CD4-positive, alpha-beta T cell treated with Interleukin-15 for 4 hours (primary cell): ENCODE data around the gene PDZD2.

ENCODE experiments used
- DNase-seq: peaks from one replicate; pipeline ENCODE4 v3.0.0-alpha.2; 2020; ENCODE audit warnings: low spot score

The PDZD2 gene

DNA sequence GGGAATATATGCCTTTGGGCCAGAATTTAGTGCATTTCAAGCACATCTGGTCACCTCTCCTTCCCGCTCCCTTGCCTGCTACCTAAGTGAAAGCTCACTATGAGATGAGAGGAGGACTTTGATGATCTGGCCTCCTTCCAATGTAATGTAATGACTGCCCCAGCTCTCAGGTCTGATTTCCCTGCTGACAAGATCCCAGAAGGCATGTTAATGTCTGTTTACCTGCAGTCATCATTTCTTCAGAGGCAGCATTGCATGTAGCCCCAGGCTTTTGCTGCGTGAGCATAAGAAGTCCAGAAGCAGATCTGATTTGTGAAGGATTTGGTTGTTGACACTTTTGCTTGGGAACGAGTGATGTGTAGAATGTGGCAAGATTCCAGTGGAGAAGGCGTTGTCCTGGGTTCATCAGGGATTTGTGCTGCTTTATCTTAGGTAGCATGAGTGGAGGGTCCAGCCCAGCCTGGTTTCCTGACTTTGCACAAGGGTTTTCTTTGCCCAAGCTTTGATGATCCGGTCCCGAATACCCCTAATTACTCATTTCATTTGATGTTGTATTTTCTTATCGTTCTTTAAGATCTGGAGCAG is 342.5 kb downstream of the PDZD2 start:
- no peak for DNase-seq

DNA sequence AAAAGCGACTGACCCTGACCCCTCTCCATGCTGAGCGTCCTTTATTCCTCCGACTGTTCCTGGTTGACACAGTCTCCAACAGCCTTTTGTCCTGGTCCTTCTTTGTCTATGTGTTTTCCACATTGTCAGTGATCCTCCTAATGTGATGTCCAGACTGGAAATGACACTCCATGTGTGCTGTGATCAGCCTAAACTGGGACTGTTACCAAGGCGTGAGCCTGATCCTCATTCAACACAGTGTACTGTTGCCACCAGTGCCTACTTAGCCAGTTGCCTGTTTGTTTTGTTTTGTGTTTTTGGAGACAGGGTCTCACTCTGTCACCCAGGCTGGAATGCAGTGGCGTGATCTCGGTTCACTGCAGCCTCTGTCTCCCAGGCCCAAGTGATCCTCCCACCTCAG is 343.1 kb downstream of the PDZD2 start:
- no peak for DNase-seq

DNA sequence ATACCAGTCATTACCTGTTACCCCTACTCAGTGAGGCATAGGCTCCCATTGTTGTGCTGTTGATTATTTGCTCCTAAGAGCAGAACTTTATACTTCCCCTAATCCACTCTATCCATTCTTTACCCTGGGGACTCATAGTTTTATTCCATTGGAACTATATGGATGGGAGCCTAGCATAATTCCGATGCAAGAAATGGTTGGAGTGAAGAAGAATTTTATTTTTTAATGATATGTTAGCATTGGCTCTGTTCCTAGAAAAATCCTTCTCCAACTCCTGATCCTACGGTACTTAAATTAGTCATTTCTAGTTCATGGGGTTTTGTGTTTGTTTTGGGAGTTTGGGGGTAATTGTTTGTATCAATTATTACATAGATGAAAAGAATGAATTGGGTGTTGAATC is 343.7 kb downstream of the PDZD2 start:
- no peak for DNase-seq

DNA sequence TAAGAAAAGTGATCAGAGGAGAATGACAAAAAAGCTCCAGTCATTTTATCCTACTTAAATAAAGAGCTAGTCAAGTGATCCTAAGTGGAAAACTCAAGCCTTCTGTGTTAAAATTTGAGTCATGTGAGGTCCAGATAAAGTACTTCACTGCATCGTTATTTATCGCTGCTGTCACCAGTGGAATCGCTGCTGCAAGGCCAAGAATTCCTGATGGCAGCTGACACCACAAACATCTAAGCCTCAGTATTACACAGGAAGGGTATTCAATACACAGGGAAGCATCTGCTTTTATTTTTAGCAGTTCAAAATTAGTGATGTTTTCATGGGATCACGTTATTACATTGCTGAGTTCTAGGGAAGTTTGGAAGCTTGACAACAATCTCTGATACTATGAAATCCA is 344.9 kb downstream of the PDZD2 start:
- no peak for DNase-seq

DNA sequence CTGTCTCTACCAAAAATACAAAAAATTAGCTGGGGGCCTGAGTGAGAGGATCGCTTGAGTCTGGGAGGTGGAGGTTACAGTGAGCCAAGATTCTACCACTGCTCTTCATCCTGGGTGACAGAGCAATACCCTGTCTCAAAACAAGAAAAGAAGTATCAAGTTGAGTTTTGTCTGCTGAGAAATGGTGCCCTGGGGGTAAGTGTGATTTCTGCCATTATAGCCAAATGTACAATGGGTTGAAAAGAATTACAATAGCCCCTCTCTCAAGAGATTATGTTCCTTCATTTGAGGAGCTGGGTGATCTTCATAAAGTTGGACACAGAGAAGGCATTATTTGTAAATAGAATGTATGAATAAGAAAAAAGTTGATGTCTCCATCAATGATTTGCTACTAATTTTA is 345.8 kb downstream of the PDZD2 start:
- no peak for DNase-seq

DNA sequence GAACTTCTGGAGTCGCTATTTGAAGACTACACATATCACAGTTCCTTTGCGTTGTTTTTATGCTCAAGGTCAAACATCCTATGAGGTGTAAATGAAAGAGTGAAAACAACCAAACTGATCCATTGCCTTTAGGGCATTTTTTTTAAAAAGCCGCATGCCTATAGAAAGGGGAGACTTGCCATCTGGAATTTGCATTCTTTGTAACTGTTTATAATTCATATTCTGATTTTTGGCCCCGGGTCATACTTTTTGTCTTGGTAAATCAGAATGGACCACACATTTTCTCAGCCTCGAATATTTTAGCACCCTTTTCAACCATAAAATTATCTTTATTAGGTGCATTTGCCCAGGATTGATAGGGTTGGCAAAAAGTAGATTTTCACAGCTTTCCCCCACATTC is 347.2 kb downstream of the PDZD2 start:
- DNase-seq, result no peak

DNA sequence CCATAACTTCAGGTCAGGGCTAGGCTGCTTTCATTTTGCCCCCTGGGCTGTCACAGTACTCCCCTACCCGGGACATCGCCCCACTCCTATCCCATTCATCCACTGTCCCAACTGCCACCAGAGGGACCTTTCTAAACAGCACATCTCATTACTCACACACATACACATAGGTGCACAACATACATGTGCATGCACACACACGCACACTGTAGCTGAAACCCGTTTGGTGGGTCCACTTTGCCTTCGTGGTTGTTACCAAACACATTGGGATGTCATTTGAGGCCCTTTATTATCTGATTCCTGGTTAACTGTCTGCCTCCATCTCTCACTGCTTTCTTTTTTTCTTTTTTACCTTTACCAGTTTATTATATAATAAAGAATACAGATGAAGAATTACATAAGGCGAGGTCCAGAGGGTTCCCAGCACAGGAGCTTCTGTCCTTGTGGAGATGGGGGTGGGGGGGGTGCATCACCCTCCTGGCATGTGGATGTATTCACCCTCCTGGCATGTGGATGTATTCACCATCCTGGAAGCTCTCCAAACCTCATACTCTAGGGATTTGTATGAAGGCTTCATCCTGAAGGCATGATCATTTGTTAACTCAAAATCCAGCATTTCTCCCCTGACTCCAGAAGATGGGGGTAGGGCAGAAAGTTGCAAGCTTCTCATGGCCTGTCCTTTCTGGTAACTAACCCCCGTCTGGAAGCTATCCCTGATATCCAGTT is 349.2 kb downstream of the PDZD2 start:
- DNase-seq, result no peak

DNA sequence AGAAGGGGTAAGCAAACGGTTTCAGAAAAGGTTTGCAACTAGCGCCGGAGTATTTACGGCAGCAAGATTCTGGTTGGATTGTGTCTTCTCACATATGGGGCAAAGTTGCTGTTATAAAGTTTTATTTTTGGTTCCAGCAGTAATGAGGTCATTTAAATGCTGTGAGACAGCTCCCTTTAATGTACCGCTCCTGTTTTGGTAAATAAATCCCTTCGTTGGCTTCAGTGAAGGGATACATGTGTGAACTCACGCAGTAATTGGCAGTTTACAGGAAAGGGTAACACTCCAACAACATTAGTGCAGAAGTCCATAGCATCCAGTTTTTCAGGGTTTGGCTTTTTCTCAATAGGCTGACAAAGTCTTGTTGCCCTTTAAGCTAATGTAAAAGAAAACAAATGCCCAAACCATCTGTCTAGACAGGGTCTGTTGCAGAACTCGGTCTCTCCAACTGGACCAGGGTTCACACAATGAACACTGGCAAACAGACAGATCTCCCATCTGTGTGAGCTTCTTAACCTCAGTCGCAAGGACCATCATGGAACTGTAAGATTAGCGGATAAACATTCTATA is 351.2 kb downstream of the PDZD2 start:
- DNase-seq, result no peak

DNA sequence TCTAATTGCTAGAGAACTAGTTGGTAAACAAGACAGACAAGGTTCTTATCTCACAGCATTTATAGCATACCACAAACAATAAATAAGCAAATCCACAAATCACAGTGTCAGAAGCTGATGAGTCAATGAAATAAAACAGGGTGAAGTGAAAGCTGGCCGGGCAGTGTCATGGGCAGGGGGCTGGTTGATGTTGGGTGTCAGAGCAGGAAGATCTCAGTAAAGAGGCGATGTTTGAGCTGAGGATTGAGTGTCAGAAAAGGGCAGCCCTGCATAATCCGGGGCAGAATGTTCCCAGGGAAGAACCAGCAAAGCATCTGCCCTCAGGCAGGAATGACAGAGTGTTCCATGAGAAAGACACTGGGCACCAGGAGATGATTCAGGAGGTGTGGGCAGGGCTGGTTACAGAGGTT is 351.8 kb downstream of the PDZD2 start:
- DNase-seq, result no peak

DNA sequence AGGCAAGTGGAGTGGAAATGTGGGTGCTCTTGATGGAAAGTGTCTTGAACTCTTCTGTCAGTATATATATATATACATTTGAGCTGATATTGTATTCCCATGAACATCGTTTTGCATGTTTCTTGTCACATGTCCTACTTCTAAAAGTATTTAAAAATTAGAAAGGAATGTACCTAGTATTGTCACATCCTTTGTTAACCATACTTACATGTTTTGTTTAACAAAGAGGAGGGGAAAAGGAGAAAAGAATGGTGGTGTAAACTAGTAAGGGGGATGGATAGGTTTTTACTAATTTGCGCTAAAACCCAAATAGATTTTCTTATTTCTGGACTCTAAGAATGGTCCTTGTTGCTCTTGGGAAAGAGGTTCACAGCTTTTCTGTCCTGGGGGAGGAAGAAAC is 353.4 kb downstream of the PDZD2 start:
- DNase-seq, result no peak

DNA sequence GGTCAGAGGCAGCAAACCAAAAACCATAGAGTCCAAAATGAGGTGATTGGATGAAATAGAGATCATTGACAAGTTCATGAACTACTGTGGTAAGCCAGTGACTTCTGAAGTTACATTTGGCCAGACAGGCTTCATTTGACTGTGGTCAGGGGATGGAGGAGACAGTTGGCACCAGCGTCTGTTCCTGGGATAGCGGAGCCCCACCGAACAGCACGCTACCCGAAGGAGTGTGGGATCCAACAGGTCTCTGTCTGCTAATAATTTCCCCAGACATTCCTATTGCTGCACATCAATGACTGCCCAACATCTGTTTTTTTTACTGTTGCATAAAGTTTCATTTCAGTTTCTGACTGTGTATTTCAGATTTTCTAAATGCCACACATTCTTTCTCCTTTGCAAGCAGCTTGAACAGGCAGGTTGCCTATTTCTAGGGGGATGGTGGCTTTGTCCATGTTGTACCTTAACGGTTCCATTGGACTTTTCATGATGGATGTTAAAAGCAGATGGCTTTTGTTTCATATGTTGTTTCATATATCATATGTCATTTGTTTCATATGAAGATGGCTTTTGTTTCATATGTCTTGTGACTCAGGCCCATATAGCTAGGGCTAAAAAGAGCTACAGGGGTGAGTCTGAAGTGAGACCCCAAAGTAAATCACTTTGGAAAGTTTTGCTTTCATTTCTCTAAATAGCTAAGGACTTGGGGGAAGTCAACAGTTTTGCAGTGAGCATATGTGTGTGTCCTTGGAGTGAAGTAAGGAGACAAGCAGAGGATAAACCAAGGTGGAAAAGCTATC is 354.4 kb downstream of the PDZD2 start:
- no peak for DNase-seq

DNA sequence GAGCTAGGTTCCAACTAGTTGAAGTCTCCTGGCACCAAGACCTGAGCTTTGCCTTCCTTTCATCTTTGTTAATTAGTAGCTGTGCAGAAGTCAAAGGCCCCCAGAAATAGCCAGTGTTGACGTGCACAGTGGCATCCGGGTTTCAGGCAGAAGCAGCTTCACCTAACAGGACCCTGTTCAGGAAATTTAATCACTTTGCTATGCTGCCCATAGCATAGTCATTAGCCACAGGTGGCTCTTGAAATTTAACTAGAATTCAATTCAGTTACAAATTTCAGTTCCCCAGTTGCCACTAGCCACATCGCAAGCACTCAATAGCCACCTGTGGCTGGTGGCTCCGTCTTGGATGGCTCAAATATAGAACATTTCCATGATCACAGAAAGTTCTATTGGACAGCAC is 356.1 kb downstream of the PDZD2 start:
- DNase-seq, result no peak

DNA sequence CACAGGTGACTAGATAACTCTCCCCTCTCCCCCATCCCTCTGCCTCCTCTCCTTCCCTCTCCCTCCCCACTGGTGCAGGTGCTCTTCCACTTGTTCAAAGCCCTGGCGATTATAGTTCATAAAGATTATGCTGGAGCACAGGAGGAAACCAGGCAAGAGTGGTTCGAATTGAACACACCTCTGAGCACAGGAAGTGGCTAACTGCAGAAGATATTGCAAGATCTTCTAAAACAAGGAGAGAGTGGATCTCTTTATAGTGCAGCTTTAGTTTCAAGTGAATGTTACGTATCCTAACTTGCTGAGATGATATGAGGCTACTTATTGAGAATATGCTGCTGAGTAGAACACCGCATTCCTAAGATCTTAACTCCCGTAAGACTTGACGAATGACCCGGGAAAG is 356.8 kb downstream of the PDZD2 start:
- DNase-seq, result no peak

DNA sequence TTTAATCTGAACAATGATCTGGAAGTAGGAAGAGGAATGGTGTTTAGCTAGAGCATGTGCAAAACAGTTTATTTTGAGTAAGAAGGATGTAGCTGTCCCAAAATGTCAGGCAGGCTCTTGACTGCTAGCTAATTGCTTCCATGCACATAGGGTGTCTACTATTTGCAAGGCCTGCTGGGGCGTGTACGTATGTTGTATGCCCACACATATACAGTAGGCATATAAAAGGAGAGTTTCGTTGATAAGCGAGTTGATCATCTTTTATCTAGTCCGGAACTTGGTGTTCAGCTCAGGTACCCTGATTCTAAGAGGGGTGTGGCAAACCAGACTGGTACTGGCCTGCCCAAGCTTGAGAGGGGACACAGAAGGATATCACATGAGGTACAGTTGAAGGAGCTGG is 358.0 kb downstream of the PDZD2 start:
- no peak for DNase-seq

DNA sequence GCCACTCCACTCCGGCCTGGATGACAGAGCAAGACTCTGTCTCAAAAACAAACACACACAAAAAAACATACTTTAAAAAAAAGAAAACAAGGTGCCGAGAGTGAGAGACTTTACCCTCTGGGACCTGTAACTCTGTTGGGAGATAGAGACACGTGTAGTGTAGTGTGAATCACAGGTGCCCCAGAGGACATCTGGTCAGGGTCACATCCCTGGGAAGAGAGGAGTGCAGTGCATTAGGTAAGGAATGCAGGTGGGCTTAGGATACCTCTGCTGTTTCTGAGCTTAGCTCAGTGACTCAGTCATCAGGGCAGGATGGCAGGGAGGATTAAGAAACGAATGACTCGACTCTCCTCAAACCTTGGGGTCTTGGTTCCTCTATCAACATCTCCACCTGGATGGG is 360.5 kb downstream of the PDZD2 start:
- DNase-seq, result no peak

DNA sequence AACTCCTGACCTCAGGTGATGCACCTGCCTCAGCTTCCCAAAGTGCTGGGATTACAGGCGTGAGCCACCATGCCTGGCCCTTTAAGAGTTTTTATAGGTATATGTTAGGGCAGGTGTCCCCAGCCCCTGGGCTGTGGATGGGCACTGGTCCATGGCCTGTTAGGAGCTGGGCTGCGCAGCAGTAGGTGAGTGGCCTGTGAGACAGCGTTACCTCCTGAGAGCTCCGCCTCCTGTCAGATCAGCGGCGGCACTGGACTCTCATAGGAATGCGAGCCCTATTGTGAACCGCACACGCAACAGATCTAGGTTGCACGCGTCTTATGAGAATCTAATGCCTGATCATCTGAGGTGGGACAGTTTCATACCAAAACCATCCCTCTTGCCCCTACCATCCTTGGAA is 361.8 kb downstream of the PDZD2 start:
- no peak for DNase-seq

DNA sequence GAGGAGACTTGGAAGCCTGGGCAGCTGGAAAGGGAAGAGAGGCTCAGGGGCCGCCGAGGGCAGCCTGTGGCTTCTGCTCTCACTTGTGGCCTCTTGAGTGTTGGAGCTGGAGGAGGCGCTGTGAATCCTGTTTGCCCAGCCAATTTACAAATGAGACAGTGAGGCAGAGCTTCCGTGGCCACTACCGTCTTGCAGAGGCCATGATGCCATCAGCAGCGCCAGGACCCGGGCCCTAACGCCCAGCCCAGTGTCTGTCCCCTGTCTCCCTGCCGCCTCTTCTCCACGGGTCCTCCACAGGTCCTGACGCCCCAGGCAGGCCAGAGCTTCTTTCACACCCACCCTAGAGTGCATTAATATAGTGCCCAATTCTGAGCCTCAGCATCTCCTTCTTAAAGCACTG is 362.4 kb downstream of the PDZD2 start:
- no peak for DNase-seq

DNA sequence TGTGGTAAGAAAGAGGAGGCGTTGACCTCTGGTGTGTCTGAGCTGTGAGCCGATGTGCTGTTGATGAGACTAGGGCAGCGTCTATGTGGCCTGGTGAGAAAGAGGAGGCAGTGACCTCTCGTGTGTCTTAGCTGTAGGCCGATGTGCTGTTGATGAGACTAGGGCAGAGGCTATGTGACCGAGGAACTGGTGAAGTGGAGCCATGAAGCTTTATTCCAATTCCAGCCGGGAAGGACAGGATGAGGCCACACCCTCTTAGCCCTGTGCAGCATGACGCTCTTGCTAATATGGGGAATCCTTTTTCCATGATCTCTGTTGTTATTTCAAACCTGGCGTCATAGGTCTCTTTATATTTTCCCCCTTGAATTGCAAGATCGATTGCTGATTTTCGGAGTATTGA is 362.8 kb downstream of the PDZD2 start:
- DNase-seq, result no peak

DNA sequence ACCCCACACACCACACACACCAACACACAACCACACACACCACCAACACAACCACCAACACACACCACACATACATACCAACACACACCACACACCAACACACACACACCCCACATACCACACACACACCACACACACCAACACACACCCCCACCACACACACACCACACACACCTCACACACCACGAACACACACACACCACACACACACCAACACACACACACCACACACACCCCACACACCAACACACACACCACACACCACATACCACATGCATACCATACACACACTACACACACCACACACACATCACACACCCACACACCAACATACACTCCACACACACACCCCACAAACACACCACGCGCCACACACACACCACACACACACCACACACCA is 363.8 kb downstream of the PDZD2 start:
- no peak for DNase-seq

DNA sequence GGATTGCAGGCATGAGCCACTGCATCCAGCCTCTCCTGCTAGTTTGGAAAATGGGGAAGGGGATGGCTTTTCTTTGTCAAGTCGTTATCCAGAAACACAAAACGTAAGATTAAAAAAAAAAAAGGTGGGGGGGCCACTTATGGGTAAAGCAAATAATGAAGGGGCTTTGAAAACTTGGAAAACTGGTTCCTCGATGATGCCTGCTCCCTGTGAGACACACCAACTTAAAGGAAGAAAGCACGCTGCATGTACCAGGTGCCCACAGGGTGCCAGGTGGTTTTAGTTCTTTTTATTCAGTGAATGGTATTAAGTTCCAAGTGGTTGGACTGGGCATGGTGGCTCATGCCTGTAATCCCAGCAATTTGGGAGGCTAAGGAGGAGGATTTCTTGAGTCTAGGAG is 365.1 kb downstream of the PDZD2 start:
- no peak for DNase-seq

DNA sequence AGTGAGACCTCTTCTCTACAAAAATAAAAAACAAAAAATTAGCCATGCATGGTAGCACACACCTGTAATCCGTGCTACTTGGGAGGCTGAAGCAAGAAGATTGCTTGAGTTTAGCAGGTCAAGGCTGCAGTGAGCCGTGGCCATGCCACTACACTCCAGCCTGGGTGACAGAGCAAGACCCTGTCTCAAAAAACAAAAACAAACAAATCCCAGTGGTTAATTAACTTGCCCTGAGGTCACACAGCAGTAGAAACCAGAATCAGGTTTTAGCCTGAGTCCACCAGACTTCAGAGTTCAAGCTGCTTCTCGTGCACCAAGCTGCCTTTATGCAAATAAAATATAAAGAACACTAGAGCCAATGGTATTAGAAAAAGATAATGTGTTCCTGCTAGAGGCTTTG is 365.5 kb downstream of the PDZD2 start:
- DNase-seq, result no peak

DNA sequence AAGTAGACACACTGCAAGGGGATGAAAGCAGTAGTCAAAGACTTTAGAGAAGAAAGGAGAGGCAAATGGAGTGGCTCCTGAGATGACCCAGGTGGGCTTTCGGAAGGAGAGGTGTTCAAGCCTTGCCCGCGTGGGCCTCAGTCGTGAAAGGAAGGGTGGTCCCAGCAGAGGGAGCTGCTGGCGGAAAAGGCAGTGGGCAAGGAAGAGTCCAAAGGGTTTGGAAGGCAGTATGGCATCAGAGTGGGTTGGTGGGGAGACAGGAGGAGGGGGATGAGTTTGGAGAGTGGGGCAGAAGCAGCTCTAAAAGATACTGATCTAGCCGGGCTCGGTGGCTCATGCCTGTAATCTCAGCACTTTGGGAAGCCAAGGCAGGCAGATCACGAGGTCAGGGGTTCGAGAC is 369.8 kb downstream of the PDZD2 start:
- DNase-seq, result no peak

DNA sequence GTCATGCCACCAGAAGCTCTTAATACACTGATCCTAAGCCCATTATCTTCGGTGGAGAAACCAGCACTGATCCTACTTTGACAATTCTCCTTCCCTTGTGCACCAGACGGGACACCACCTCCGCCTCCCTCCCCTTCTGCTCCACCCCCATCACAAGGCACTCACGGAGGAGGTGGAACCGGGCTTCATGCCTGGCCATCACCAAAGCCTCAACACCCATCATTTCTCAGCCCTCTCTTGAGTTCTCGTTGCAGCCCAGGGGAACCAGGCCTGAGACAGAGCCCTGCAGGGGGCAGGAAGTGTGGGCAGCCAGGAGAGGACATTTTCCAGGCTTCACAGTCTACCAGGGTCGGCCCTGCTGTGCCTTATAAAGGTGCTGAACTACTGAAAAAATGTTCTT is 374.7 kb downstream of the PDZD2 start:
- DNase-seq, result no peak
